Astrocyte of the hippocampus (primary cell): ENCODE results near the gene NR0B1.
A peak's percentile ranks its signal among the peaks of the same experiment; 100 is the strongest.

Experiments
- DNase-seq: peaks from one replicate; pipeline ENCODE4 v3.0.0; 2011; ENCODE audit warnings: low read depth, low spot score

NR0B1 gene

GRCh38 chrX:30275498-30275897 is 33.7 kb downstream of the NR0B1 start:
- DNase-seq: peak; percentile 13

GRCh38 chrX:30270639-30271038 is 38.6 kb downstream of the NR0B1 start:
- no peak for DNase-seq

- DNase-seq: no peak
These were observed 46.4 kb downstream of the NR0B1 start for GRCh38 chrX:30262763-30263162.

- no peak for DNase-seq
These were observed 48.2 kb downstream of the NR0B1 start for GRCh38 chrX:30261012-30261411.

- DNase-seq: no peak
These were observed 49.3 kb downstream of the NR0B1 start for GRCh38 chrX:30259927-30260326.
